DND-41 (cell line): ENCODE data around the gene RALGPS2.

Experiments
- EZH2 ChIP-seq: IDR thresholded peaks from 3 replicates; pipeline ENCODE4 v1.6.1; 2012; ENCODE audit warnings: borderline replicate concordance, low read depth, mild to moderate bottlenecking, moderate library complexity, low read length, inconsistent platforms; ENCODE audit not compliant: severe bottlenecking
- TF ChIP-seq, protein P1 (sequence below): IDR thresholded peaks from 2 replicates; pipeline ENCODE4 v1.5.1; 2012; ENCODE audit warnings: borderline replicate concordance, low read length, moderate library complexity, mild to moderate bottlenecking; ENCODE audit not compliant: poor library complexity, severe bottlenecking; ENCODE audit errors: extremely low read depth

DNA sequence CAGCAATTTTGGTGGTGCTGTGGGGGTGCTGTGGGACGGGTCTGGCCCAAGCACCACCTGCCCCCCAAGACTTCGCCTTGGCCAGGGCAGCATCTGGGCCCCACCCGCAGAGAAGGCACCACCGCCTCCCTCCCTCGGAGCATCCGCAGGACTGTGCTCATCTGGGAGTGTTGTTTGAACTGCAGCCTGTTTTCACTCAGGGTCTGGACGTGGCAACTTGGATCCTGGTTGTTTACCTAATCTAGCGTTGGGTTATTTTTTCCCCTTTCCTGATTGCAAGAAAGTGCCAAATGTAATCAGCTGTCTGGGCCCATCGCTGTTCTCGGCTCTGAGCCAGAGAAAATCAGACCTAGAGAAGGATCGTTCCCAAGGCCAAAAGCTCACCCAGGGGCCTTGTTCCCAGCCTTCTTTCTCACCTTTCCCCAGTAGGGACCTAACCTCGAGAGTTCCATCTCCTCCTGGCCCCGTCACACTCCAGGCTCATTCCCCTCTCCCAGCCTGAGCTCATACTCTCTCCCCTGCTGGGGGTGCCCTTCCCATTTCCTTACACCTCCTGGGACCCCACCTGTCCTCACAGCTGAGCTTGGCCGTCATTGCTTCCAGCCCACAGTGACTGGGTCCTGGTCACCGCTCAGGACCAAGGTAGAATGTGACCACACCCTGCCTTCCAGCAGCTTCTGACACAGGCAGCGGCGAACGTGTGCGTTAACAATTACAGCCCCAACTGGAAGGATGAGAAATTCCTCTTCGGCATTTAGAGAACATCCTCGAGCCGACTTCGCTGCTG, 228.7 kb downstream of the RALGPS2 start:
- TF ChIP-seq, protein P1, sequence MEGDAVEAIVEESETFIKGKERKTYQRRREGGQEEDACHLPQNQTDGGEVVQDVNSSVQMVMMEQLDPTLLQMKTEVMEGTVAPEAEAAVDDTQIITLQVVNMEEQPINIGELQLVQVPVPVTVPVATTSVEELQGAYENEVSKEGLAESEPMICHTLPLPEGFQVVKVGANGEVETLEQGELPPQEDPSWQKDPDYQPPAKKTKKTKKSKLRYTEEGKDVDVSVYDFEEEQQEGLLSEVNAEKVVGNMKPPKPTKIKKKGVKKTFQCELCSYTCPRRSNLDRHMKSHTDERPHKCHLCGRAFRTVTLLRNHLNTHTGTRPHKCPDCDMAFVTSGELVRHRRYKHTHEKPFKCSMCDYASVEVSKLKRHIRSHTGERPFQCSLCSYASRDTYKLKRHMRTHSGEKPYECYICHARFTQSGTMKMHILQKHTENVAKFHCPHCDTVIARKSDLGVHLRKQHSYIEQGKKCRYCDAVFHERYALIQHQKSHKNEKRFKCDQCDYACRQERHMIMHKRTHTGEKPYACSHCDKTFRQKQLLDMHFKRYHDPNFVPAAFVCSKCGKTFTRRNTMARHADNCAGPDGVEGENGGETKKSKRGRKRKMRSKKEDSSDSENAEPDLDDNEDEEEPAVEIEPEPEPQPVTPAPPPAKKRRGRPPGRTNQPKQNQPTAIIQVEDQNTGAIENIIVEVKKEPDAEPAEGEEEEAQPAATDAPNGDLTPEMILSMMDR: no peak
- TF ChIP-seq EZH2: no peak
